ENCODE results near the gene SYDE2. TPM values are rescaled to one million over a fixed set of nuclear protein-coding genes. Genes with fewer than 3 reads are reported as not detected.

SYDE2 gene
- total and polyA plus RNA-seq, 9 of the 15 experiments (the other 6 are each of a cell fraction or from before 2014, with no cell fraction given), result 0.39 to 8.7 (median 4.5) TPM

DNA sequence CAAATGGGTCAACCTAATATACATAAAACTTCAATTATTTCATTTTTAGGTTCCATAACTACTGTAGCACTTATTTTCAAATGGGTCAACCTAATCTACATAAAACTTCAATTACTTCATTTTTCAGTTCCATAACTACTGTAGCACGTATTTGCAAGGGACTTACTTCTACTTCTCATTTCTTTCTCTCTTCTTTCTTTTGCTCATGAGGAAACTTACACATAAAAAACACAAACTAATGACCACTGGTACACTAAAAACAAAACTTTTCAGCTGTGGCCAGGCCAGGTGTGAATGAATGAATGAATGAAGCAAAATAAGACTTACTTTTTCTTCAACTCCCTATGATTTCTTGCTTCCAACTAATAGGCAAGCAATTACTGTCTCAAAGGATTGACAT, 11.7 kb downstream of the SYDE2 start (continued):
- TF ChIP-seq CHD4 (IDR thresholded peaks at IDR 0.05; ENCODE audit: insufficient read depth, insufficient replicate concordance, low read depth, low read length, poor library complexity, severe bottlenecking) (no peak), ZNF551 (CRISPR knock-in tag; IDR thresholded peaks at IDR 0.05) (no peak), ZNF316 (IDR thresholded peaks at IDR 0.05) (no peak), DNMT1 (IDR thresholded peaks at IDR 0.05) (no peak), ZNF174 (CRISPR knock-in tag; IDR thresholded peaks at IDR 0.05) (no peak), ZNF124 (CRISPR knock-in tag; IDR thresholded peaks at IDR 0.05) (no peak), ZNF780A (CRISPR knock-in tag; IDR thresholded peaks at IDR 0.05) (no peak), RFX1 (IDR thresholded peaks at IDR 0.05) (no peak)

DNA sequence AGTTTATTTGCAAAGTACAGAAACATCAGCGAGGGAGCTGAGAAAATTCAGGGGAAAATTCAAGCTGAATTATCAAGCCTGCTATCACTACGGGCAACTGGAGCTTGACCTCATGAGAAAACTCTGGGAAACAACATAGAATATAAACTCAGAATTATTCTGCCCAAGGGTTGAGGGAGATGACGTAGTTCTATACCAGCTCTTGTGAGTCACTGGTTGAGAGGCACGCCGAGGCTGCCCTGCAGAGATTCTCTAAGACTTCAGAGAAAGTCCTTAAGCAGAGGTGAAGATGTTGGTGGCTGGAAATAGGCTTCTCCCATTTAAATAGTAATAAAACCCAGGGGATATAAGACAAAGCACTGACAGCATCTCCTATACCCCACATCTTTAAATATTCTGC, 12.3 kb downstream of the SYDE2 start:
- peaks cover 26% of the 10 kb centered on the region for H3K36me3 ChIP-seq (ENCODE audit: control insufficient read depth, insufficient read depth, low read length)
- POLR2A ChIA-PET, result interaction anchor here (0.7 kb wide), 1 partner anchor 10 kb away, joined by 3 read pairs; no protein-coding TSS in a partner anchor
- no peak overlapping the region for H3K4me2 ChIP-seq (ENCODE audit: insufficient read depth, low read length)
- peaks cover 37% of the 10 kb centered on the region for H3K79me2 ChIP-seq (ENCODE audit: control insufficient read depth, insufficient read depth, low read length)
- no peaks in the 10 kb centered on the region for H3K4me1 ChIP-seq (replicated peaks in 1 of 2; ENCODE audit: control insufficient read depth in 2 of 2, insufficient read depth in 2 of 2, low read length in 2 of 2)
- no peak overlapping the region for H2AFZ ChIP-seq (ENCODE audit: low read depth, low read length)
- H4K20me1 ChIP-seq (replicated peaks; ENCODE audit: control insufficient read depth, insufficient read depth, low read length), result 0 out of 2 replicates have a peak, but pooled peaks cover 4% of the 10 kb centered on the region
- no peaks in the 10 kb centered on the region for H3K9me1 ChIP-seq (ENCODE audit: control insufficient read depth, insufficient read depth, low read length)
- no peaks in the 10 kb centered on the region for H3K27me3 ChIP-seq (ENCODE audit: control insufficient read depth in 2 of 2, insufficient read depth in 2 of 2, low read length in 2 of 2)
- no peak for FAIRE-seq
- H3K9me3 ChIP-seq (replicated peaks; ENCODE audit: control insufficient read depth, insufficient read depth, low read depth, low read length), result no peaks in the 10 kb centered on the region
- no peak overlapping the region for H3K4me3 ChIP-seq
- BruUV-seq (replicated peaks), result no TSS peak
- in situ Hi-C loops (cut with MboI), result no loop called here
- 80% methylated on average over 5 of the region's 5 CpGs for WGBS (ENCODE audit: insufficient coverage, low coverage, missing lambda C conversion rate)
- intact Hi-C loops (cut with micrococcal nuclease), result no loop called here
- H3K27ac ChIP-seq (ENCODE audit: extremely low read depth, low read depth, low read length), result no peak overlapping the region
- DNase-seq (ENCODE audit: extremely low read depth in 1 of 4, low spot score in 3 of 4), result peak in 1 of 4 experiments; percentile 8
- no peak overlapping the region for H3K9ac ChIP-seq (ENCODE audit: insufficient read depth in 1 of 2, low read depth in 2 of 2, low read length in 2 of 2)
- no peak; the same call in 2 of the 3 replicates for ATAC-seq
- CTCF ChIA-PET (ENCODE audit: low intra/inter-chr PET ratio), result no interaction called here
- TF ChIP-seq, protein P1, sequence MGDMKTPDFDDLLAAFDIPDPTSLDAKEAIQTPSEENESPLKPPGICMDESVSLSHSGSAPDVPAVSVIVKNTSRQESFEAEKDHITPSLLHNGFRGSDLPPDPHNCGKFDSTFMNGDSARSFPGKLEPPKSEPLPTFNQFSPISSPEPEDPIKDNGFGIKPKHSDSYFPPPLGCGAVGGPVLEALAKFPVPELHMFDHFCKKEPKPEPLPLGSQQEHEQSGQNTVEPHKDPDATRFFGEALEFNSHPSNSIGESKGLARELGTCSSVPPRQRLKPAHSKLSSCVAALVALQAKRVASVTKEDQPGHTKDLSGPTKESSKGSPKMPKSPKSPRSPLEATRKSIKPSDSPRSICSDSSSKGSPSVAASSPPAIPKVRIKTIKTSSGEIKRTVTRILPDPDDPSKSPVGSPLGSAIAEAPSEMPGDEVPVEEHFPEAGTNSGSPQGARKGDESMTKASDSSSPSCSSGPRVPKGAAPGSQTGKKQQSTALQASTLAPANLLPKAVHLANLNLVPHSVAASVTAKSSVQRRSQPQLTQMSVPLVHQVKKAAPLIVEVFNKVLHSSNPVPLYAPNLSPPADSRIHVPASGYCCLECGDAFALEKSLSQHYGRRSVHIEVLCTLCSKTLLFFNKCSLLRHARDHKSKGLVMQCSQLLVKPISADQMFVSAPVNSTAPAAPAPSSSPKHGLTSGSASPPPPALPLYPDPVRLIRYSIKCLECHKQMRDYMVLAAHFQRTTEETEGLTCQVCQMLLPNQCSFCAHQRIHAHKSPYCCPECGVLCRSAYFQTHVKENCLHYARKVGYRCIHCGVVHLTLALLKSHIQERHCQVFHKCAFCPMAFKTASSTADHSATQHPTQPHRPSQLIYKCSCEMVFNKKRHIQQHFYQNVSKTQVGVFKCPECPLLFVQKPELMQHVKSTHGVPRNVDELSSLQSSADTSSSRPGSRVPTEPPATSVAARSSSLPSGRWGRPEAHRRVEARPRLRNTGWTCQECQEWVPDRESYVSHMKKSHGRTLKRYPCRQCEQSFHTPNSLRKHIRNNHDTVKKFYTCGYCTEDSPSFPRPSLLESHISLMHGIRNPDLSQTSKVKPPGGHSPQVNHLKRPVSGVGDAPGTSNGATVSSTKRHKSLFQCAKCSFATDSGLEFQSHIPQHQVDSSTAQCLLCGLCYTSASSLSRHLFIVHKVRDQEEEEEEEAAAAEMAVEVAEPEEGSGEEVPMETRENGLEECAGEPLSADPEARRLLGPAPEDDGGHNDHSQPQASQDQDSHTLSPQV (IDR thresholded peaks at IDR 0.05), result no peak
- TF ChIP-seq TEAD4 (IDR thresholded peaks at IDR 0.05; ENCODE audit: low read length) (no peak), TEAD4 (CRISPR knock-in tag; IDR thresholded peaks at IDR 0.05; ENCODE audit: borderline replicate concordance) (no peak), ZBED1 (IDR thresholded peaks at IDR 0.05) (no peak), ARID1B (IDR thresholded peaks at IDR 0.05) (no peak), BRD4 (IDR thresholded peaks at IDR 0.05) (no peak)
- TF ChIP-seq, protein P2, sequence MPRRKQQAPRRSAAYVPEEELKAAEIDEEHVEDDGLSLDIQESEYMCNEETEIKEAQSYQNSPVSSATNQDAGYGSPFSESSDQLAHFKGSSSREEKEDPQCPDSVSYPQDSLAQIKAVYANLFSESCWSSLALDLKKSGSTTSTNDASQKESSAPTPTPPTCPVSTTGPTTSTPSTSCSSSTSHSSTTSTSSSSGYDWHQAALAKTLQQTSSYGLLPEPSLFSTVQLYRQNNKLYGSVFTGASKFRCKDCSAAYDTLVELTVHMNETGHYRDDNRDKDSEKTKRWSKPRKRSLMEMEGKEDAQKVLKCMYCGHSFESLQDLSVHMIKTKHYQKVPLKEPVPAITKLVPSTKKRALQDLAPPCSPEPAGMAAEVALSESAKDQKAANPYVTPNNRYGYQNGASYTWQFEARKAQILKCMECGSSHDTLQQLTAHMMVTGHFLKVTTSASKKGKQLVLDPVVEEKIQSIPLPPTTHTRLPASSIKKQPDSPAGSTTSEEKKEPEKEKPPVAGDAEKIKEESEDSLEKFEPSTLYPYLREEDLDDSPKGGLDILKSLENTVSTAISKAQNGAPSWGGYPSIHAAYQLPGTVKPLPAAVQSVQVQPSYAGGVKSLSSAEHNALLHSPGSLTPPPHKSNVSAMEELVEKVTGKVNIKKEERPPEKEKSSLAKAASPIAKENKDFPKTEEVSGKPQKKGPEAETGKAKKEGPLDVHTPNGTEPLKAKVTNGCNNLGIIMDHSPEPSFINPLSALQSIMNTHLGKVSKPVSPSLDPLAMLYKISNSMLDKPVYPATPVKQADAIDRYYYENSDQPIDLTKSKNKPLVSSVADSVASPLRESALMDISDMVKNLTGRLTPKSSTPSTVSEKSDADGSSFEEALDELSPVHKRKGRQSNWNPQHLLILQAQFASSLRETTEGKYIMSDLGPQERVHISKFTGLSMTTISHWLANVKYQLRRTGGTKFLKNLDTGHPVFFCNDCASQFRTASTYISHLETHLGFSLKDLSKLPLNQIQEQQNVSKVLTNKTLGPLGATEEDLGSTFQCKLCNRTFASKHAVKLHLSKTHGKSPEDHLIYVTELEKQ (CRISPR knock-in tag; IDR thresholded peaks at IDR 0.05), result no peak
- TF ChIP-seq, protein P3, sequence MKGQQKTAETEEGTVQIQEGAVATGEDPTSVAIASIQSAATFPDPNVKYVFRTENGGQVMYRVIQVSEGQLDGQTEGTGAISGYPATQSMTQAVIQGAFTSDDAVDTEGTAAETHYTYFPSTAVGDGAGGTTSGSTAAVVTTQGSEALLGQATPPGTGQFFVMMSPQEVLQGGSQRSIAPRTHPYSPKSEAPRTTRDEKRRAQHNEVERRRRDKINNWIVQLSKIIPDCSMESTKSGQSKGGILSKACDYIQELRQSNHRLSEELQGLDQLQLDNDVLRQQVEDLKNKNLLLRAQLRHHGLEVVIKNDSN (CRISPR knock-in tag; IDR thresholded peaks at IDR 0.05), result no peak
